Activated naive CD4-positive, alpha-beta T cell treated with anti-CD3 and anti-CD28 coated beads, Interleukin-2, amount 10 ng/mL, durations not matched to agents 7 days and 5 days (primary cell): ENCODE measurements around the gene C9orf43.
A peak's percentile ranks its signal among the peaks of the same experiment; 100 is the strongest.

Experiments used
- CTCF ChIA-PET: fragments of 350-600 bp; sonication (Branson Sonifier 250); formaldehyde crosslinking; loops from one replicate; lab custom pipeline; 2021; ENCODE audit warnings: antibody characterized with exemption; lab: Charles Lee
- DNase-seq: peaks from one replicate; pipeline ENCODE4 v3.0.0-alpha.2; 2020
- H3K27ac Mint-ChIP-seq: one replicate; pipeline ENCODE4 v1.8.0; 2021; ENCODE audit warnings: mild to moderate bottlenecking, moderate library complexity, mixed read lengths
- H3K27me3 Mint-ChIP-seq: one replicate; pipeline ENCODE4 v1.8.0; 2021; ENCODE audit warnings: mild to moderate bottlenecking, mixed read lengths
- H3K36me3 Mint-ChIP-seq: one replicate; pipeline ENCODE4 v1.8.0; 2021; ENCODE audit warnings: mixed read lengths
- H3K4me1 Mint-ChIP-seq: one replicate; pipeline ENCODE4 v1.8.0; 2021; ENCODE audit warnings: mixed read lengths
- H3K4me3 Mint-ChIP-seq: one replicate; pipeline ENCODE4 v1.8.0; 2021; ENCODE audit warnings: mild to moderate bottlenecking, moderate library complexity, mixed read lengths
- H3K9me3 Mint-ChIP-seq: one replicate; pipeline ENCODE4 v1.8.0; 2021; ENCODE audit warnings: mixed read lengths

C9orf43 gene

GRCh38 chr9:113472199-113472598 is 61.7 kb downstream of the C9orf43 start:
- Mint-ChIP-seq H3K4me3 (no peak overlapping the region), H3K27ac (no peak overlapping the region), H3K9me3 (peaks cover 2% of the 10 kb centered on the region), H3K36me3 (no peaks in the 10 kb centered on the region), H3K27me3 (peaks cover 36% of the 10 kb centered on the region), H3K4me1 (no peaks in the 10 kb centered on the region)
- CTCF ChIA-PET, result no interaction called here
- no peak for DNase-seq

DNA sequence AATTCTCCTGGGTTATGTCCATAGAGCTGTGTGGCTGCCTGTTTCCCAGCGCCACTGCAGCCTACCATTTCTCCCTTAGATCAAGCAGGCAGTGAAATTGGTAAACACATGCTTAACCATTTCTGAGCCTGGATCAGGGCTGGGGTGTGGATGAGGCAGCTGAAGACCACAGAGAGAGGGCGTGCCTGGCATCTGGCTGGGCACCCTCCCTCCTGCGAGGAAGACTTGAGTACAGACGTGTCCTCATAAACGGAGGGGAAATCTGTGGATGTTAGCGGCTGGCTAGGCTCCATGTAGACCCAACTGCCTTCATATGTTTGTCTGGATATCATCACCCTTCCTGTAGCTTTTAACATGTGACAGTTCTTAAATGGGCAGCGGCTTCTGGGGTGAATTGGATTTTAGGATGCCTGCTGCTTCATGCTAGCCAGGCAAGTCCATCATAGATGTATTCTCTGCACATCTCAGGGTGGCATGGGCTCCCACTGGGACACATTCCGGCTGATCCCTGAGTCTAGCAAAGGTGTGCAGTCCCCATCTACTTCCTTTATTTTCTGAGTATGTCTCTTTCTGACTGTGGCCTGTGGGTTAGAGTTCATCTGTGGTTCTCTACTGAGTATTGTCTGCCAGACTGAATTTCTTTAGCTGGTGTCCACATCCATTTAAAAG is 63.9 kb downstream of the C9orf43 start:
- Mint-ChIP-seq H3K36me3 (no peaks in the 10 kb centered on the region), H3K27me3 (peaks cover 47% of the 10 kb centered on the region), H3K4me3 (no peak overlapping the region), H3K4me1 (peaks cover 11% of the 10 kb centered on the region), H3K9me3 (no peaks in the 10 kb centered on the region), H3K27ac (no peak overlapping the region)
- CTCF ChIA-PET, result no interaction called here
- no peak for DNase-seq

DNA sequence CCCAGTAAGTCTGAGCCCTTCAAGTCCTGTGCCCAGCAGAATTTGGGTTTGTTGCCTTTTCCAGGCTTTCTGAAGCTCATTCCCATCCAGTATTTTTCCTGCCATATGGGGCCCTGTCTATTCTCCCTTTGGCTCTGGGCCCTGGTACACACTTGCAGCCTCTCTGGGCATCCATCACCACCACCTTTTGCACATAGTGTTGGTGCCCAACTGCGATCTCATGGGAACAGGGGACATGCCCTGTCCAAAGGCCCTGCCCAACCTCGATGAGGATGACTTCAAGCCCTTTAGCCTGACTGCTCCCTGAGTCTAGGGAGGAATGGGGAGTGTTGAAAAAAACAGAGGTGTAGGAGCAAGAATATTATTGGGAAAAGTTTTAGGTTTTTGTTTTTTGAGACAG is 64.5 kb downstream of the C9orf43 start:
- no peaks in the 10 kb centered on the region for H3K36me3 Mint-ChIP-seq
- DNase-seq, result no peak
- H3K9me3 Mint-ChIP-seq, result no peaks in the 10 kb centered on the region
- no peak overlapping the region for H3K4me3 Mint-ChIP-seq
- peaks cover 47% of the 10 kb centered on the region for H3K27me3 Mint-ChIP-seq
- no peak overlapping the region for H3K27ac Mint-ChIP-seq
- CTCF ChIA-PET, result no interaction called here
- peaks cover 16% of the 10 kb centered on the region for H3K4me1 Mint-ChIP-seq

DNA sequence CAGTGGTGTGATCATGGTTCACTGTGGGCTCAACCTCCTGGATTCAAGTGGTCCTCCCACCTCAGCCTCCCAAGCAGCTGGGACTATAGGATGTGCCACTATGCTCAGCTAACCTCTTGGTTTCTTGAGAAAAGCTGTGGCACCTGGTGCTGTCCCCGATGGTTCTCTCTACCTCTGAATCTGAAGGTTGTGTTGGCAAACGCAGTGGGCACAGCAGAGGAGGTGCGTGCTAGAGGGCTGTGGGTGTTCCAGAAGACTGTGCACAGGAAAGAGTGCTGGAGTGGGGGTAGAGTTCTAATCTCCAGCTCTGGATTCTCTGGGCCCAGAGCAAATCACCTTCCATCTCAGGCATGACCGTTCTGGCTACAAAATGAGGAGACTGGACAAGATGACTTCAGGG is 65.4 kb downstream of the C9orf43 start:
- H3K9me3 Mint-ChIP-seq, result no peaks in the 10 kb centered on the region
- no peak for DNase-seq
- H3K4me1 Mint-ChIP-seq, result peaks cover 16% of the 10 kb centered on the region
- no peak overlapping the region for H3K4me3 Mint-ChIP-seq
- no peak overlapping the region for H3K27ac Mint-ChIP-seq
- H3K27me3 Mint-ChIP-seq, result peaks cover 47% of the 10 kb centered on the region
- H3K36me3 Mint-ChIP-seq, result no peaks in the 10 kb centered on the region
- CTCF ChIA-PET, result no interaction called here

DNA sequence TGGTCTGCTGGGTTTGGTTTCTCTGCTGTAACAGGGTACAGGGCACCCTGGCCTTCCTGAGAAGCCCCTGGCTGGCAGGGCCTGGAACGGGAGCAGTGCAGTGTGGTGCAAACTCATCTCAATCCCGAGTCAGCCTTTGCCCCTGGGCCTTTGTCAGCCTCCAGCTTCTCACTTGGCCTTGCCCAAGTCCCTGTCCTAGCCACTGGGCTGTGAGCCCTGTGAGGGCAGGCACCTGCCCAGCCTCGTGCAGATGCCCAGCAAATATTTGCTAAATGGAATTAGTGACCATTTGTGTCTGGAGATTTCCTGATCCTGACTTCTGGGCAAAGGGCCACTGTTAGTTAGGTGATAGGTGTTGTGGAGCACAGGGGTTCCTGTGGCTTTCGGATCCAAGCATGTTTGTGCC is 66.0 kb downstream of the C9orf43 start:
- no peak overlapping the region for H3K4me3 Mint-ChIP-seq
- peaks cover 42% of the 10 kb centered on the region for H3K27me3 Mint-ChIP-seq
- H3K27ac Mint-ChIP-seq, result no peak overlapping the region
- no peaks in the 10 kb centered on the region for H3K9me3 Mint-ChIP-seq
- peaks cover 16% of the 10 kb centered on the region for H3K4me1 Mint-ChIP-seq
- DNase-seq, result no peak
- CTCF ChIA-PET, result no interaction called here
- no peaks in the 10 kb centered on the region for H3K36me3 Mint-ChIP-seq

DNA sequence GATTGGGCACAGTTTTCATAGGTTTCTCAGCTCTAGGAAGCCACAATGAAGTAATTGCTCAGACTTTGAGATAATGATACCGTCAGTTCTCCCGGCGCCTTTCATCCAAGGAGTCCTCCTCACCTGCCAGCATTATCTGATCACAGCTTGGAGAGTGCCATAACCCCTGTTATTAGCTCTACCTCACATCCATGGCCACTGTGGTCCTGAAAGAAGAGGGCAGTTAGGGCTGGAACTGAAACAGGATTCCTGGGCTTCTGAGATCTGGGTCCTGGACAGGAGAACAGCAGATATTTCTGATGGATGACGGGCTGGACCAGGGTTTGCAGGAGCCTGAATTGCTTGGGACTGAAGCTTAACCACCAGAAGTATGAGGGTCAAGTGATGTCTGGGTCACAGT is 66.5 kb downstream of the C9orf43 start:
- no peak overlapping the region for H3K4me3 Mint-ChIP-seq
- peaks cover 39% of the 10 kb centered on the region for H3K27me3 Mint-ChIP-seq
- H3K9me3 Mint-ChIP-seq, result no peaks in the 10 kb centered on the region
- H3K4me1 Mint-ChIP-seq, result peaks cover 16% of the 10 kb centered on the region
- DNase-seq, result no peak
- no peaks in the 10 kb centered on the region for H3K36me3 Mint-ChIP-seq
- CTCF ChIA-PET, result no interaction called here
- H3K27ac Mint-ChIP-seq, result no peak overlapping the region

DNA sequence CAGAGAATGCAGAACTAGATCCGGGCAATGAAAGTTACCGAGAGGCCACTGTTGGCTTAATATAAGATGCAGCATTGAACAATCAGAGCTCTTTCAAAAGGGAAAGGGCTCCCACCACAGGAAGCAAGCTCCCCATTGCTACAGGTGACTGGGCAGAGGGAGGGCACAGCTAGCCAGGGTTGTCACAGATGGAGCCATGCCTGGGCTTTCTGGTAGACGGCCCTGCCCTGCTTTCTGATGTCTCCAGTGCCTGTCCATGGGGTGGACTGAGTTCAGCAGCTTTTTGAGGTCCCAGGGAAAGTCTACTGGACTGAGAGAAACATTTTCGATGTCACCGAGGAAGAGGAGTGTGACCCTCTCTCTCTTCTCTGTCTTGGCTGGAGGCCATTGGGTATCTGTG is 67.1 kb downstream of the C9orf43 start:
- no peak for DNase-seq
- H3K36me3 Mint-ChIP-seq, result no peaks in the 10 kb centered on the region
- H3K9me3 Mint-ChIP-seq, result no peaks in the 10 kb centered on the region
- no peak overlapping the region for H3K4me3 Mint-ChIP-seq
- no peak overlapping the region for H3K27ac Mint-ChIP-seq
- peaks cover 16% of the 10 kb centered on the region for H3K4me1 Mint-ChIP-seq
- peaks cover 39% of the 10 kb centered on the region for H3K27me3 Mint-ChIP-seq
- CTCF ChIA-PET, result no interaction called here

DNA sequence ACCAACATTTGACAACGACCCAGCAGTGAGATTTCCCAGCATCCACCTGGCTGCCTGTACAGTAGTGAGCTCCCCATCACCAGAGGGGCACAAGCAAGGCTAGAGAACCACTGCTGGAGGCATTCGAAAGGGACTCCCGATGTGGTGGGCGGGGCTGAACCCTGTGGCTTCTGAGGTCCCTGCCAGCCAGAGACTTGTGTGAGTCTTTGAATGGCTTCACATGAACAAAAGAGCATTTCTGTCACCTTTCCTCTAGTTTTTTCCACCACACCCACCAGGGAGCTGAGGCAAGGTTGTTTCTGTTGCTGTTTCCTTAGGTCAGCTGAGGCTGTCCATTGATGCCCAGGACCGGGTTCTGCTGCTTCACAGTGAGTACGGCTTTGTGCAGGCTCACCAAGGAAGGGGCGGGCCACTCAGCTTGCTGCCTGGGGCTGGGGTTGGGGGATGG is 68.7 kb downstream of the C9orf43 start:
- DNase-seq, result peak; percentile 68
- H3K36me3 Mint-ChIP-seq, result no peaks in the 10 kb centered on the region

More for the DNA sequence above, 68.7 kb downstream of the C9orf43 start:
- H3K9me3 Mint-ChIP-seq, result no peaks in the 10 kb centered on the region
- peaks cover 16% of the 10 kb centered on the region for H3K4me1 Mint-ChIP-seq
- H3K27me3 Mint-ChIP-seq, result peaks cover 37% of the 10 kb centered on the region
- CTCF ChIA-PET, result interaction anchor here (0.8 kb wide), 1 partner anchor 110 kb away, joined by 3 read pairs; no protein-coding TSS in a partner anchor
- no peak overlapping the region for H3K27ac Mint-ChIP-seq
- H3K4me3 Mint-ChIP-seq, result no peak overlapping the region
